NCI-H446 treated with DMSO at 0.1 percent for 48 hours (cell line): ENCODE data around the gene DDAH1.
A peak's percentile ranks its signal among the peaks of the same experiment; 100 is the strongest.

Experiments used
- DNase-seq: peaks from one replicate; lab custom pipeline; 2025; lab: John Stamatoyannopoulos, UW

The DDAH1 gene

GRCh38 chr1:85393490-85393889 is 71.5 kb downstream of the DDAH1 start:
- no peak for DNase-seq

DNA sequence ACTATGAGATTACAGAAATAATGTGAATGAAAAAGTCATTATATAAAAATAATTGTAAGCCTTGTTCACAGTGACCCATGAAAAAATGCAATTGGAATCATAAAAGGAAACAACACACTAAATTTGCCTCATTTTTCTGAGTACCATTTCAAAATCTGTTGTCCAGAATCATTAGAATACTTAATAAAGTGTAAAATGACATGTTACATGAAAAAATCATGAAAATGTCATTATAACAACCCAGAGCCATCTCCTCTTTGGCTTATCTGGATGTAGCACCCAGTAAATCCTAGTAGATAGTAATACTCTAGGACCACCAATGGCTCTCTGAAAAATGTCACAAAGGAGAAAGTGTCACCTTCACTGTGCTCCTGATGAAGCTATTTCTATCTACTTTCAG is 76.5 kb downstream of the DDAH1 start:
- DNase-seq: no peak

DNA sequence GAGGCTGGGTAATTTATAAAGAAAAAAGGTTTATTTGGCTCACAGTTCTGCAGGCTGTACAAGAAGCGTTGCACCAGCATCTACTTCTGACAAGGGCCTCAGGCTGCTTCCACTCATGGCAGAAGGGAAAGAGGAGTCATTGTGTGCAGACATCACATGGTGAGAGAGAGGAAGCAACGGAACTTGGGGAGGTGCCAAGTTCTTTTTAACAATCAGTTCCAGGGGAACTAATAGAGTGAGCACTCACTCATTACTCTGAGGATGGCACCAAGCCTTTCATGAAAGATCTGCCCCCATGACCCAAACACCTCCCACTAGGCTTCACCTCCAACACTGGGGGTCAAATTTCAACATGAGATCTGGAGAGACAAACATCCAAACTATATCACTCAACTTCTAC is 77.2 kb downstream of the DDAH1 start:
- no peak for DNase-seq

DNA sequence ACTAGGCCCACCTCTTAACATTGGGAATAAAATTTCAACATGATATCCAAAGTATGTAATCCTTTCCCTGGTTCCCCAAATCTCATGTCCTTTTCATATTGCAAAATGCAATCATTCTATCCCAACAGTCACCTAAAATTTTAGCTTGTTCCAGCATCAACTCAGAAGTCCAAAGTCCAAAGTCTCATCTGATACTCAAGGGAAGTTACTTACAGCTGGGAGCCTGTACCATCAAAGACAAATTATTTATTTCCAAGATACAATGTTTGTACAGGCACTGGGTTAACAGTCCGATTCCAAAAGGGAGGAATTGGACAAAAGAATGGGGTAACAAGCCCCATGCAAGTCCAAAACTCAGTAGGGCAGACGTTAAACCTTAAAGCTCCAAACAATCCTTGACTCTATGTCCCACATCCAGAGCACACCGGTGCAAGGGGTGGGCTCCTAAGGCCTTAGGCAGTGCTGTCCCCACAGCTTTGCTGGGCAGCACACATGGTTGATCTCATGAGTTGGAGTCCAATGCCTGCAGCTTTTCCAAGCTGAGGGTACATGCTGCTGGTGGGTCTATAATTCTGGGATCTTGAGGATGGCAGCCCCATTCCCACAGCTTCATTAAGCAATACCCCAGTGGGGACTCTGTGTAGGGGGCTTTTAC is 78.8 kb downstream of the DDAH1 start:
- no peak for DNase-seq

DNA sequence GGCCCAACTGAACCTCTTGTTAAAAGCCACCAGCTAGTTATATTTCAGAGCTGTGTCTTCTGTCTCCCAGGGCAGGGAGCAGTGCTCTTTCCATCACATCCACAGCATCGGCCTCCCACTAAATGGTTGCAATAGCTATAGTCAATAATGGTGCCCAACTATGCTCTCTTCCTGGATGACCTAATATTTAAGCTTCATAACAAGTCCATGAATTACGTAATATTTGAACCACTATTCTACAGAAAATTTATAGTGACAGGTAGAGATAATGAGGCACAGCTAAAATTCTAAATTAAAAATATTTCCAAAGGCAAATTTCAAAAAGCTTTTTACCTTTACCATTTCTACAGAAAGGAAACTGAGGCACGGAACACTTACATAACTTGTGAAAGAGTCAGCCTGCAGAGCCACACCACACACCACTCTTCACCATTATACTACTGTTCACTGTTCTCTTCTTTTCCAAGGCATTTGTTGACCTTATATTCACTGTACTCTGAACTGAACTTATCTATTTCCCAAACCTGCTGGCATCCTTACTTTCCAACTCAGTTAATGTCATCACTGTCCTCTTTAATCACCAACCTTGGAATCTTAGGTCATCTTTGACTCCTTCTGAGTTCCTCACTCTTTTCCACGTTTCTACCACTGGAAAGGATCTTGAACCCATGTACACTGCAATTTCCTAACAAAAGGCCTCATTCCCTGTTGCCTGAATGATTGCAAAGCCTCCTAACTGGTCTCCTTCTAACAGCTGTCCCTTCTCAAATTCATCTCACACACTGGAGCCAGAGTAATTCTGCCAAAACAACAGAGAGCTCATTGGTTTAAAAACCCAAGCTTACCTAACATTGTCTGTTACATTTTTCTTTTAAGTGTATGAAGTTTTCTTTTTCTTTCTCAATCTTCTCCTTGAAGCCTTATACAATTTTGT is 85.5 kb downstream of the DDAH1 start:
- DNase-seq: peak; percentile 15

- DNase-seq: no peak
These were observed 86.4 kb downstream of the DDAH1 start for GRCh38 chr1:85378534-85378933.

GRCh38 chr1:85376356-85376755 is 88.6 kb downstream of the DDAH1 start:
- no peak for DNase-seq

DNA sequence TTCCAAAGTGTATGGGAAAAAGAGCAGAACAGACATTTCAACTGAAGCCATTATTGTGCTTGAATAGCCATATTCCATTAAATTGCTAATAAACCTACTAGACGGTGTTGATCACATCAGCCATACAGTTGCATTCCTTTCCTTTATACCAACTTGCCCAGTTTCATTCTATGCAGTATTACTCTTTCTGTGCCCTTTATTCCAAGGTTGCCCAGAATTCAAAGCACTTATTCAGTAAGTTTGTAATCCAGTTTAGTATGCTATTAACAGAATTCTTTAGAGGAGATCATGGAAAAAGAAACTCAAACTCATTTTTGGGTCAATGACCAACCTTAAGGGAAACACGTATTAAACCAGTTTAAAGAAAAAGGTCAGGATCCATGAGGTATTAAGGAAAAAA is 89.5 kb downstream of the DDAH1 start:
- DNase-seq: no peak

- no peak for DNase-seq
These were observed 90.8 kb downstream of the DDAH1 start for GRCh38 chr1:85374160-85374559.

- no peak for DNase-seq
These were observed 91.6 kb downstream of the DDAH1 start for GRCh38 chr1:85373378-85373708.

DNA sequence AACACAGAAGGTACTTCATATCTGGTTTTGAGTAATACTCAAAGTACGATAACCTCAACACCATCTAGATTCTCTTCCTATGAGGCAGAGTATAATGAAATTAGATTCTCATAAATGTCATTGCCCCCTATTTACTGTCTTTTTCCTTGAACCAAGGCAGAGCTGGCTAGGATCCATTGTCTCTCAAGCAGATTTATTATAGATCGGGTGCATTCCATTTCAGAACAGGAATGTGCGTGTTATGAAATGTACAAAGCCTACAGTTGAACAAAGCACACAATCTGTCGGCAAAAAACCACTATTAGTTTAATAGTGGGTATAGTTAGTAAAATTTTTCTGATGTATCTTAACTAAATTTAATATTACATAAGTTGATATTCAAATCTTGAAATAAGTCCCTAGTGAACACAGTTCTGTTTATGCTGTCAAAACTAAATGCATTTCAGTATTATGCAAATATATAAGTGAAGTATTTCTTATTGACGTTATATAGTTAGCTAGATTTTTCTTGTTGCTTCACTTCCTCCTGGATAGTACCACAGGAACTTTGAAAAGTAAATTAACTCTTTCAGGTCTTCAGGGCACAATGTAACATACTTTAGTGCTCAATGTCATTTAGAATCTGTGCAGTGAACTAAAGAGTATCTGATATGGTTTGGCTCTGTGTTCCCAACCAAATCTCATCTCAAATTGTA is 92.1 kb downstream of the DDAH1 start:
- DNase-seq: no peak

DNA sequence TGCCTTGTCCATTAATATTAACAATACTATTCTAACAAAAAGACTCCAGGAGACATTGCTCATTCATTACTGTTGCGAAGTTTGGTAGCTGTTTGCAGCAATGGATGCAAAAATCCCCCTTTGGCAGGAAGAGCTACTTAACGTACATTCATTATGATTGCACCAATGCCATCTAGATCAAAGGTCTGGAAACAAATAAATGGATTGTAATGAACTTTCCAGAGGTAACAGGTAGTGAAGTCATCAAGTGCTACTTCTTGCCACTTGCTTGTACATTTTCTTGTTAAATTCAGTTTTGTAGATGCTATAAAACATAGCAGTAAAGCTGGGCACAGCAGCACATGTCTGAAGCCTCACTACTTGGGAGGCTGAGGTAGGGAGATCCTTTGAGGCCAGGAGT is 93.9 kb downstream of the DDAH1 start:
- DNase-seq: no peak

- DNase-seq: no peak
These were observed 96.7 kb downstream of the DDAH1 start for GRCh38 chr1:85368073-85368770.

- no peak for DNase-seq
These were observed 98.4 kb downstream of the DDAH1 start for GRCh38 chr1:85366391-85367170.

GRCh38 chr1:85365851-85366250 is 99.1 kb downstream of the DDAH1 start:
- no peak for DNase-seq

- DNase-seq: peak; percentile 43
These were observed 101.4 kb downstream of the DDAH1 start for GRCh38 chr1:85363521-85363920.

- DNase-seq: no peak
These were observed 101.9 kb downstream of the DDAH1 start for GRCh38 chr1:85363092-85363491.

GRCh38 chr1:85361606-85362296 is 103.2 kb downstream of the DDAH1 start:
- DNase-seq: no peak

DNA sequence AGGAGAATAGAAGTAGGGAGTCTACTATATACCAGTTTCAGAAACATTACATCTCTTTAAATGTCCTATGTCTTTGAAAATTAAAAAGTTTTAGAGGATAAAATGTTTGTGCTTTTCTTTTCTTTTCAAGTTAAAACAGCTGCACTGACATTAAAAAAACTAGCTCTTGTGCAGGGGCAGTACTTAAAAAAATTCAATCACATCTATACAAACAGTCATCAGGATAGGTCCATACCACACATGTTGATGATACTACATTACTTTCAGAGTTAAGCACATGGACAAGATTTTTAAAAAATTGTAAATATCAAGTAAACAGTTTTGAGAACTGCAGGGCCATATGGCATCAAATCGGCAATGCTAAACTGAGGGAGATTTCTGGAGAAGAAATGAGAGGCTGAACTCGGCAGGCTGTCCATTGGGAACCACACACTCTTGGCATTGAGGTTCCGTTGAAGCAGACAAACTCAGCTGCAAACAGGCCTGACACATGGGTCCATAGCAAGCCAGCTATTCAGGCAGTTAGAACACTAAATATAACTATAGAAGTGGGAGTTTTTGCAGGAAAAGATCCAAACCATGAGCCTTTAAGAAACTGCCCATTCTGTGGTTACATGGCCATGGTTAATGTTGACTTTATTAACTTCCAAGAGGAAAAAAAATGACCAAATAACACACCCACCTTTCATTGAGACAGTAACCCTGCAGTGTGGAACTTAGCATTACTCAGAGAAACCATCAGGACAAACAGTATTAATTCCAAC is 104.0 kb downstream of the DDAH1 start:
- peak; percentile 54 for DNase-seq
